ENCODE results near the gene SPTBN4.
"Not testable (repeated sequence)": the region's sequence is repeated elsewhere in the genome, so short reads cannot be mapped to it uniquely, and the experiment has no call there.

Gene SPTBN4

GRCh38 chr19:40464059-40465024 is 2.5 kb upstream of the SPTBN4 start:
- peak in 55 of 58 donors; percentile 5 to 81 (median 46) for DNase-seq

GRCh38 chr19:40465025-40465556 is 1.7 kb upstream of the SPTBN4 start:
- peak in 7 of 58 donors; percentile 31 to 71 (median 50) for DNase-seq

DNA sequence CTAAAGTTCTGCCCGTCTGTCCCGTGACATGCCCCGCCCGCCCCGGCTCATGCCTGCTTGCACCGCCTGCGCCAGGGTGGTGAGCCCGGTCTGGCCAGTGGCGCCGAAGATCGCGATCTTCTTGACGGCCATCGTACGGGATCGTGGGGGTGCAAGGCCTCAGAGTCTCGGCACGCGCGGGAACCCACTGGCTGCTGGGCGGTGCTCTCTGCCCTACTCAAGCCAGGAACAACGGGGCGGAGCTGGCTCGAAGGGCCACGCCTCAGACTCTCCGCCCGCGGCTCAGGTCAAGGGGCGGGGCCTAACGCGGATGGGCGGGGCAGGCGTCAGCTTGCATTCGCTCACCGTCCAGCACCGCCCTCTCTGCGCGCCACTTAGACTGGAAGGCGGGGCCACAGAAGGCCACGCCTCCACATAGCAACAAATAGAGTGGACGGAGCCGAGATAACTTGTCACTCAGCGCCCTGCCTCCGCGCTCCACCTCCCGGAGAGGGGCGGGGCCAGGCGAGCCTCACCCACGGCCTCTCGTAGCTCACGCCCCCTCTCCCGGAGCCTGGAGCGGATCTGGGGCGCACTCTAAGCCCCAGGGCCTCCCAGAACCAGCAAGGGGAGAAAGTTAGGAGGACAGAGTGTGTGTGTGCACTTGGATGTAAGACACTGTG is 1.1 kb upstream of the SPTBN4 start, which contains the start of gene BLVRB:
Gene BLVRB (minus strand): TSS at position 189 of the 662 bp plus-strand sequence. CDS start 57 bp downstream, at position 132.
- DNase-seq = peak; percentile 61 to 100 (median 98)

- peak in 46 of 58 donors; percentile 18 to 77 (median 45) for DNase-seq
These were observed 399 bp upstream of the SPTBN4 start for GRCh38 chr19:40466219-40466984.

DNA sequence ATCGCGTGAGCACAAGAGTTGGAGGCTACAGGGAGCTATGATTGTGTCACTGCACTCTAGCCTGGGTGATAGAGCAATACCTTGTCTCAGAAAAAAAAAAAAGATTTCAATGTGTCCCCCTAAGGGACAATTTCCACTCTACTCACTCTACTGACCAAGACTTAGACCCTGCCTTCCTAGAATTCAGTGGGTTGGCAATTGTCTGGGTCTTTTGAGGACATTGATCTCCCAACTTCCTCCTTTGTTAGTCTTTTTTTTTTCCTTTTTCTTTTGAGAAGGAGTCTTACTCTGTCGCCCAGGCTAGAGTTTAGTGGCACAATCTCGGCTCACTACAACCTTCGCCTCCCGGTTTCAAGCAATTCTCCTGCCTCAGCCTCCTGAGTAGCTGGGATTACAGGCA is 2.2 kb downstream of the SPTBN4 start:
- DNase-seq = no peak

DNA sequence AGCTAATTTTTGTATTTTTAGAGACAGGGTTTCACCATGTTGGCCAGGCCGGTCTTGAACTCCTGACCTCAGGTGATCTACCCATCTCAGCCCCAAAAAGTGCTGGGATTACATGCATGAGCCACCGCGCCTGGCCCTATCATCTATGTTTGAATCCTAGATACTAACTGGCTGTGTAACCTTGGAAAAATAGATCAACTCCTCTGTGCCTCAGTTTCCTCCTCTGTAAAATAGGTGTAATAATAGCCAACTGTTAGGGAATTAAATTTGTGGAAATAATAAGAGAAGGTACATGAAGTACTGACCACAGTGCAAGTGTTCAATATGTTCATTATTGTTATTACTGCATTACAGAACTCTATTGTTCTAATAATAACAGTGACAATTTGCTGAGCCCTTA is 4.3 kb downstream of the SPTBN4 start:
- no peak for DNase-seq

- DNase-seq = no peak
These were observed 5.7 kb downstream of the SPTBN4 start for GRCh38 chr19:40472516-40472915.

- no peak for DNase-seq
These were observed 7.9 kb downstream of the SPTBN4 start for GRCh38 chr19:40474737-40475136.

- not testable (repeated sequence) for DNase-seq
These were observed 9.3 kb downstream of the SPTBN4 start for GRCh38 chr19:40475878-40476644.

- no peak for DNase-seq
These were observed 19.2 kb downstream of the SPTBN4 start for GRCh38 chr19:40486017-40486416.

- no peak for DNase-seq
These were observed 23.1 kb downstream of the SPTBN4 start for GRCh38 chr19:40489882-40490230.

DNA sequence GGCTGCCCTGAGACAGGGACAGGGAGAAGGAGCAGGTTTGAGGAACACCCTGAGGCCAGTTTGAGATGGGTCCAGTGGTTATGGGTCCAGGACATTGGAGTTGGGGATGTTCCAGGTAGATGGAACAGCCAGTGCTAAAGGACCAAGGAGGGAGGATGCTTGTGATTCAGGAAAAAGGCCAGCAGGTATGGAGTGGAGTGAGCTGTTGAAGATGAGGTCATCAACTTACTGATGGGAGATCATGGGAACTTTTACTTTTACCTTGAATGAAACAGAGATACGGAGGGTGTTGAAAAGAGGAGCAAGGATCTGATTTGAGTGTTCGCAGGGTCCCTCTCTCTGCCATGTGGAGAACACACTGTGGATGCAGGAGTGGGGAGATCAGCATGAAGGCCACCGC is 25.5 kb downstream of the SPTBN4 start:
- no peak for DNase-seq

DNA sequence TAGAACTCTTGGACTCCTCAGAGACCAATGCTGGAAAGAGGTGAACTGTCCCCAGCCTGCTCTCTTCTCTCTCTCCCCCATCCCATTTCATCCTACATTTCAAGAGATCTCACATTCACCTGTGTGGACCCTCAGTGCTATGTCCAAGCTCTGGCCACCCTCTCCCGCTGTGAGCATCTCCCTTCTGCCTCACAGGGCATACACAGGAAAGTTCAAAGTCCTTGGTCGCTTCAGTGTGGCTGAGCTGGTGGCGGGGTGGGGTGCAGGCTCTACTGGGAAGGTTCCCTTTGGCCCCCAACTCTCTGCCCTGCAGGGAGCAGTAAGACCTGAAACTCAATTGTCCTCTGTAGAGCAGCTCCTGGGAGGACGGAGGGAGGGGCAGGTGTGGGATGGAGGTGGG is 27.0 kb downstream of the SPTBN4 start:
- no peak for DNase-seq

- no peak for DNase-seq
These were observed 27.5 kb downstream of the SPTBN4 start for GRCh38 chr19:40494191-40494838.

DNA sequence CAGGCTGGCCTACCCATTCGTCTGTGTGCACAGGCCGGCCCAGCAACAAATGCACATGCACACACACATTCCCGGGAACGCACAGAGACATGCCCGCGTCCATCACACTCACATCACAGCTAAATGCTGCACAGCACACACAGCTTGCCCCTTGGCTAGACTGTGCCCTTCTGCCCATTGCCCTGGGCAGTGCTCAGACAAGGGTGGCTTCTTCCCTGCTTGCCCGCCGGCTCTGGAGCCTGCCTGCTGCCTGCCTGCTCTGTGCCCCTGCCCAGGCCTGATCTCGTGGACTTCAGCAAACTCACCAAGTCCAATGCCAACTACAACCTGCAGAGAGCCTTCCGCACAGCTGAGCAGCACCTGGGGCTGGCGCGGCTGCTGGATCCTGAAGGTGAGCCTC is 30.4 kb downstream of the SPTBN4 start:
- DNase-seq = no peak

- no peak for DNase-seq
These were observed 32.5 kb downstream of the SPTBN4 start for GRCh38 chr19:40499320-40499719.

DNA sequence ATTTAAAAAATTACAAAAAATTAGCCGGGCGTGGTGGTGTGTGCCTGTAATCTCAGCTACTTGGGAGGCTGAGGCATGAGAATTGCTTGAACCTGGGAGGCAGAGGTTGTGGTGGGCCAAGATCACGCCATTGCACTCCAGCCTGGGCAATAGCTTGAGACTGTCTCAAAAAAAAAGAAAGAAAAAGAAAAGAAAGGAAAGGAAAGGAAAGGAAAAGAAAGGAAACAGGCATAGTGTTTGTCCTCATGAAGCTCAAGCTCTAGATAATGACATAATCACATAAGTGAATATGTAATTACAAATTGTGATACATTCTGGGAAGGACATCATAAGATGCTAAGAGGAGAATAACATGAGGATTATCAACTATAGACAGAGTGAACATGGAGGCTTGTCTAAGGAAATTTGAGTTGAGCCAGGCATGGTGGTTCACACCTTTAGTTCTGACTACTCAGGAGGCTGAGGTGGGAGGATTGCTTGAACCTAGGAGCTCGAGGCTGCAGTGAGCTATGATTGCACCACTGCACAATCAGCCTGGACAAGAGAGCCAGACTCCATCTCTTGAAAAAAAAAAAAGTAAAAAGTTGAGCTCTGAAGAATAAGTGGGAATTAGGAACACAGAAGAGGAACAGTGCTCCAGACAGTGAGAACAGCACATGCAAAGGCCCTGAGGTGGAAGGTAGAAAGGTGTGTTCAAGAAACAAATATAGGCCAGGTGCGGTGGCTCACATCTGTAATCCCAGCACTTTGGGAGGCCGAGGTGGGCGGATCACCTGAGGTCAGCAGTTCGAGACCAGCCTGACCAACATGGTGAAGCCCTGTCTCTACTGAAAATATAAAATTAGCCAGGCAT is 34.1 kb downstream of the SPTBN4 start:
- not testable (repeated sequence) for DNase-seq

- DNase-seq = no peak
These were observed 34.8 kb downstream of the SPTBN4 start for GRCh38 chr19:40501599-40501998.

DNA sequence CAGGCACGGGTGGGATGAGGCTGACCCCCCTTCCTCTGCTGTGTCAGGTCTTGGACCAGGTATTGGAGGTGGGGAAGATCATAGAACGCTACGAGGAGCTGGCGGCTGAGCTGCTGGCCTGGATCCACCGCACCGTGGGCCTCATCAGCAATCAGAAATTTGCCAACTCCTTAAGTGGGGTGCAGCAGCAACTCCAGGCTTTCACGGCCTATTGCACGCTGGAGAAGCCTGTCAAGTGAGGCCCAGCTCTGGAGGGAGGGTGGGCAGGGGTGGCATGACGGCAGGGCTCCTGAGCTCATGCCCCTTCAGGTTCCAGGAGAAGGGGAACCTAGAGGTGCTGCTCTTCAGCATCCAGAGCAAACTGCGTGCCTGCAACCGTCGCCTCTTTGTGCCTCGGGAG is 35.3 kb downstream of the SPTBN4 start:
- DNase-seq = no peak
